Testis (tissue), 2 donors: ENCODE measurements around the gene NUMBL.

ENCODE experiments used
- POLR2A ChIP-seq: fragments of 450-650 bp; IDR thresholded peaks from one replicate; pipeline ENCODE4 v1.6.1; 2017; ENCODE audit warnings: antibody characterized with exemption, mild to moderate bottlenecking, moderate library complexity
- TF ChIP-seq, protein P1 (sequence below), 3 experiments: fragments of 450-650 bp in 2 of 3; fragments of 200-600 bp in 1 of 3; sonication (generic) in 1 of 3; IDR thresholded peaks; one replicate each; pipeline ENCODE4 v1.5.1; 2016 to 2019; ENCODE audit warnings: antibody characterized with exemption in 3 of 3, mild to moderate bottlenecking in 2 of 3, moderate library complexity in 1 of 3

DNA sequence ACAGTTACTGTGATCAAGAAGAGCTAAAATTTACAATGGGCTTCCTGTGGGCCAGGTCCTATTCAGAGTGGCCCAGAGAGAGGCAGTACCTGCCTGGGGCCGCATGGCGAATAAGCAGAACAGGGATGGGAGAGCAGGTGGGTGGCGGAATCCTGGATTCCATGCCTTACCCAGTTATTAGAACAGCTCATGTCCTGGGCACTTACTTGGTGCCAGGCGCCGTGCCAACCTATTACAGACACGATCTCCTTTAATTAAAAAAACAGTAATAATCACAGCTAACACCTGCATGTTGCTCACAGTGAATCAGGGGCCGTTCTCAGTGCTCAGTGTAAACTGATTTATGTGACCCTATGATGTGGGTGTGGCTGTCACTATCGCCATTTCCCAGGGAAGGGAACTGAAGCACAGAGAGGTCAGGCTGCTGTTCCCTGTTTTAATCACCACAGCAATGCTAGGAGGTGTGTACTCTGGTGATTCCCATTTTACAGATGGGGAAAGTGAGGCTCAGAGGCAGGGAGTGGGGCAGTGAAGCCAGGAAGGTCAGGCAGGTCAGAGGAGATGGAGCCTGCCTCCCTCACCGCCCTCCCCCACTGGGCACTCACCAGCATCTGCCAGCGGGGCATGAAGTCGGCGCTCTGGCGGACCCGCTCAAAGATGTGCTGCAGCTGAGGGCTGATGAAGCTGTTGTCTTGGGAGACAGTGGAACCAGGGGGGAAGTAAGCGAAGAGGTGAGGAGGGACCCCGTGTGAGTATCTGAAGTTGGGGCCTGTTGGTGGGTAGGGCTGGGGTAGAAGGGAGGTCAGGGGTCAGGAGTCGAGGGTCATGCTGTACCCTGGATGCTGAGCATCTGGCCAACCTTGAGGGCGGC lies 14.3 kb upstream of the NUMBL start:
- TF ChIP-seq, protein P1, sequence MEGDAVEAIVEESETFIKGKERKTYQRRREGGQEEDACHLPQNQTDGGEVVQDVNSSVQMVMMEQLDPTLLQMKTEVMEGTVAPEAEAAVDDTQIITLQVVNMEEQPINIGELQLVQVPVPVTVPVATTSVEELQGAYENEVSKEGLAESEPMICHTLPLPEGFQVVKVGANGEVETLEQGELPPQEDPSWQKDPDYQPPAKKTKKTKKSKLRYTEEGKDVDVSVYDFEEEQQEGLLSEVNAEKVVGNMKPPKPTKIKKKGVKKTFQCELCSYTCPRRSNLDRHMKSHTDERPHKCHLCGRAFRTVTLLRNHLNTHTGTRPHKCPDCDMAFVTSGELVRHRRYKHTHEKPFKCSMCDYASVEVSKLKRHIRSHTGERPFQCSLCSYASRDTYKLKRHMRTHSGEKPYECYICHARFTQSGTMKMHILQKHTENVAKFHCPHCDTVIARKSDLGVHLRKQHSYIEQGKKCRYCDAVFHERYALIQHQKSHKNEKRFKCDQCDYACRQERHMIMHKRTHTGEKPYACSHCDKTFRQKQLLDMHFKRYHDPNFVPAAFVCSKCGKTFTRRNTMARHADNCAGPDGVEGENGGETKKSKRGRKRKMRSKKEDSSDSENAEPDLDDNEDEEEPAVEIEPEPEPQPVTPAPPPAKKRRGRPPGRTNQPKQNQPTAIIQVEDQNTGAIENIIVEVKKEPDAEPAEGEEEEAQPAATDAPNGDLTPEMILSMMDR (IDR thresholded peaks at IDR 0.05): no peak
- no peak for TF ChIP-seq POLR2A
